PC-3 (cell line): ENCODE data around the gene GLS.

Experiments
- CTCF ChIP-seq: fragments of 300-600 bp; sonication (generic); conservative IDR thresholded peaks from 2 replicates; pipeline ENCODE4 v1.5.1; 2017; ENCODE audit warnings: antibody characterized with exemption, low read depth, mild to moderate bottlenecking, low read length
- EZH2 ChIP-seq: fragments of 300-600 bp; sonication (generic); IDR thresholded peaks from one replicate; pipeline ENCODE4 v1.6.1; 2017; ENCODE audit warnings: antibody characterized with exemption, mild to moderate bottlenecking, low read length; ENCODE audit not compliant: unreplicated experiment
- EZH2phosphoT487 ChIP-seq: fragments of 300-600 bp; sonication (generic); IDR thresholded peaks from 2 replicates; pipeline ENCODE4 v1.6.1; 2018; ENCODE audit warnings: mild to moderate bottlenecking, antibody characterized with exemption, low read length, borderline replicate concordance

- TF ChIP-seq CTCF (no peak), EZH2phosphoT487 (no peak), EZH2 (no peak)
Observed at GRCh38 chr2:190927301-190927700, 46.7 kb downstream of the GLS start.
